PFSK-1 (cell line): Measurements from ENCODE around the gene SNX3.
A peak's percentile ranks its signal among the peaks of the same experiment; 100 is the strongest.

Source experiments
- FOXP2 ChIP-seq: optimal IDR thresholded peaks from 2 replicates; pipeline ENCODE3; 2011; ENCODE audit warnings: borderline replicate concordance, control low read depth, inconsistent platforms; ENCODE audit not compliant: insufficient read depth; ENCODE audit errors: extremely low read length, extremely low read depth
- POLR2AphosphoS5 ChIP-seq: IDR thresholded peaks from 2 replicates; pipeline ENCODE4 v1.6.1; 2012; ENCODE audit warnings: low read depth, mild to moderate bottlenecking, control low read depth, low read length, moderate library complexity
- REST ChIP-seq, 2 experiments: IDR thresholded peaks; 2 replicates each; pipeline versions ENCODE4 v1.6.1 to v1.8.0; 2011 to 2012; ENCODE audit warnings: low read depth in 2 of 2, low read length in 2 of 2, control low read depth in 1 of 2, inconsistent platforms in 1 of 2, mild to moderate bottlenecking in 1 of 2, moderate library complexity in 1 of 2; ENCODE audit not compliant: insufficient read depth in 1 of 2
- SIN3A ChIP-seq: IDR thresholded peaks from 2 replicates; pipeline ENCODE4 v1.6.1; 2012; ENCODE audit warnings: mild to moderate bottlenecking, low read length, moderate library complexity, borderline replicate concordance; ENCODE audit not compliant: insufficient read depth
- TAF1 ChIP-seq: IDR thresholded peaks from 2 replicates; pipeline ENCODE4 v1.6.1; 2012; ENCODE audit warnings: low read length, control low read depth, borderline replicate concordance; ENCODE audit not compliant: insufficient read depth

The SNX3 gene

GRCh38 chr6:108260126-108260808 is 573 bp downstream of the SNX3 start:
- TF ChIP-seq SIN3A (peak; percentile 67; the same call in 1 of the 2 replicates), REST (IDR thresholded peaks at IDR 0.05; ENCODE audit: insufficient read depth in 1 of 2, low read depth in 2 of 2, low read length in 2 of 2) (no peak)

GRCh38 chr6:108254433-108255410 is 6.1 kb downstream of the SNX3 start:
- TF ChIP-seq REST (IDR thresholded peaks at IDR 0.05; ENCODE audit: insufficient read depth in 1 of 2, low read depth in 2 of 2, low read length in 2 of 2) = no peak
- TF ChIP-seq TAF1 = no peak
- TF ChIP-seq FOXP2 = no peak
- TF ChIP-seq SIN3A = no peak
- TF ChIP-seq POLR2AphosphoS5 = no peak

- TF ChIP-seq TAF1 = no peak
Observed at GRCh38 chr6:108253241-108253640, 7.6 kb downstream of the SNX3 start.

GRCh38 chr6:108252055-108252454 is 8.8 kb downstream of the SNX3 start:
- no peak for TF ChIP-seq REST (IDR thresholded peaks at IDR 0.05; ENCODE audit: insufficient read depth in 1 of 2, low read depth in 2 of 2, low read length in 2 of 2)
- no peak for TF ChIP-seq FOXP2
- TF ChIP-seq TAF1 = no peak
- no peak for TF ChIP-seq POLR2AphosphoS5
- TF ChIP-seq SIN3A = no peak

GRCh38 chr6:108251252-108251651 is 9.6 kb downstream of the SNX3 start:
- TF ChIP-seq FOXP2 (no peak), REST (IDR thresholded peaks at IDR 0.05; ENCODE audit: insufficient read depth in 1 of 2, low read depth in 2 of 2, low read length in 2 of 2) (no peak), POLR2AphosphoS5 (no peak), TAF1 (no peak), SIN3A (no peak)
